ENCODE measurements around the gene NFYA. TPM values are rescaled to one million over a fixed set of nuclear protein-coding genes. Genes with fewer than 3 reads are reported as not detected.

NFYA gene
- total RNA-seq, 1 experiment from 2014 or later, result 31.9 TPM

- peaks cover 63% of the 10 kb centered on the region for H3K79me2 ChIP-seq (ENCODE audit: low read depth)
- no peaks in the 10 kb centered on the region for H3K9me3 ChIP-seq (ENCODE audit: insufficient read depth, low read depth)
- CTCF ChIA-PET, result no interaction called here
- H3K9me2 ChIP-seq (ENCODE audit: insufficient read depth), result no peaks in the 10 kb centered on the region
- peaks cover 60% of the 10 kb centered on the region for H4K20me1 ChIP-seq (ENCODE audit: insufficient read depth)
- H3K4me2 ChIP-seq, result no peak overlapping the region
- no TSS peak for BruUV-seq (replicated peaks)
- TF ChIP-seq EZH2 (IDR thresholded peaks at IDR 0.05; ENCODE audit: low read depth) (no peak), CTCF (conservative IDR thresholded peaks at IDR 0.05) (no peak)
- peaks cover 19% of the 10 kb centered on the region for H3K4me1 ChIP-seq (replicated peaks; ENCODE audit: insufficient read depth)
- peaks cover 58% of the 10 kb centered on the region for H3K36me3 ChIP-seq (ENCODE audit: low read depth)
- no peak overlapping the region for H3K4me3 ChIP-seq
- H2AFZ ChIP-seq, result no peak overlapping the region
- no peak overlapping the region for H3K27ac ChIP-seq
- H3F3A ChIP-seq (ENCODE audit: insufficient read depth, low read depth), result peaks cover 22% of the 10 kb centered on the region
- no peaks in the 10 kb centered on the region for H3K27me3 ChIP-seq (ENCODE audit: insufficient read depth, low read depth)
- DNase-seq, result no peak
- POLR2A ChIA-PET (ENCODE audit: unreplicated experiment), result no interaction called here
- intact Hi-C loops (cut with micrococcal nuclease; ENCODE audit: unreplicated experiment), result loop anchor here (5.0 kb wide), 1 partner anchor 1967 kb away; no protein-coding TSS in a partner anchor
Observed at GRCh38 chr6:41079080-41079479, 6.3 kb downstream of the NFYA start.

- TF ChIP-seq EZH2 (IDR thresholded peaks at IDR 0.05; ENCODE audit: low read depth) (no peak), CTCF (conservative IDR thresholded peaks at IDR 0.05) (no peak)
- Histone ChIP-seq H3K27me3 (ENCODE audit: insufficient read depth, low read depth) (no peaks in the 10 kb centered on the region), H3K27ac (no peak overlapping the region), H3K4me3 (no peak overlapping the region), H3K36me3 (ENCODE audit: low read depth) (peaks cover 67% of the 10 kb centered on the region), H3K9me3 (ENCODE audit: insufficient read depth, low read depth) (no peaks in the 10 kb centered on the region), H2AFZ (no peak overlapping the region), H3F3A (ENCODE audit: insufficient read depth, low read depth) (peaks cover 22% of the 10 kb centered on the region), H4K20me1 (ENCODE audit: insufficient read depth) (peaks cover 56% of the 10 kb centered on the region), H3K79me2 (ENCODE audit: low read depth) (peaks cover 47% of the 10 kb centered on the region), H3K4me2 (no peak overlapping the region), H3K9me2 (ENCODE audit: insufficient read depth) (no peaks in the 10 kb centered on the region), H3K4me1 (replicated peaks; ENCODE audit: insufficient read depth) (peaks cover 4% of the 10 kb centered on the region)
- no TSS peak for BruUV-seq (replicated peaks)
- CTCF ChIA-PET, result no interaction called here
- intact Hi-C loops (cut with micrococcal nuclease; ENCODE audit: unreplicated experiment), result no loop called here
- POLR2A ChIA-PET (ENCODE audit: unreplicated experiment), result no interaction called here
- no peak for DNase-seq
Observed at GRCh38 chr6:41080621-41081020, 7.8 kb downstream of the NFYA start.

GRCh38 chr6:41083072-41083471 is 10.3 kb downstream of the NFYA start:
- Histone ChIP-seq H3K4me2 (no peak overlapping the region), H3K4me3 (no peak overlapping the region), H3K27ac (no peak overlapping the region), H4K20me1 (ENCODE audit: insufficient read depth) (peaks cover 54% of the 10 kb centered on the region), H3K79me2 (ENCODE audit: low read depth) (peaks cover 23% of the 10 kb centered on the region), H3K9me2 (ENCODE audit: insufficient read depth) (no peaks in the 10 kb centered on the region), H3K27me3 (ENCODE audit: insufficient read depth, low read depth) (no peaks in the 10 kb centered on the region), H3K9me3 (ENCODE audit: insufficient read depth, low read depth) (no peaks in the 10 kb centered on the region), H2AFZ (no peak overlapping the region), H3K36me3 (ENCODE audit: low read depth) (peaks cover 62% of the 10 kb centered on the region), H3F3A (ENCODE audit: insufficient read depth, low read depth) (peaks cover 31% of the 10 kb centered on the region), H3K4me1 (replicated peaks; ENCODE audit: insufficient read depth) (no peaks in the 10 kb centered on the region)
- DNase-seq, result no peak
- no peak for TF ChIP-seq CTCF (conservative IDR thresholded peaks at IDR 0.05)
- no peak for TF ChIP-seq EZH2 (IDR thresholded peaks at IDR 0.05; ENCODE audit: low read depth)
- ChIA-PET POLR2A (ENCODE audit: unreplicated experiment) (no interaction called here), CTCF (no interaction called here)
- no TSS peak for BruUV-seq (replicated peaks)
- intact Hi-C loops (cut with micrococcal nuclease; ENCODE audit: unreplicated experiment), result no loop called here
